Stimulated activated CD4-positive, alpha-beta T cell treated with anti-CD3 and anti-CD28 coated beads, TNF-alpha, amount 100 ng/mL, for 48 hours (primary cell): ENCODE measurements around the gene VKORC1.
"Not testable (repeated sequence)": the region's sequence is repeated elsewhere in the genome, so short reads cannot be mapped to it uniquely, and the experiment has no call there.

Source experiments
- DNase-seq, 3 donors: peaks; one replicate each; pipeline ENCODE4 v3.0.0-alpha.2; 2020; ENCODE audit warnings: low read depth in 3 of 3

Gene VKORC1

GRCh38 chr16:31107465-31107867 lies 12.9 kb upstream of the VKORC1 start:
- peak in 2 of 3 donors; percentile 34 to 51 for DNase-seq

GRCh38 chr16:31106509-31107464 lies 12.2 kb upstream of the VKORC1 start:
- no peak for DNase-seq

GRCh38 chr16:31105677-31106213 lies 11.1 kb upstream of the VKORC1 start:
- peak; percentile 71 to 79 (median 78) for DNase-seq

DNA sequence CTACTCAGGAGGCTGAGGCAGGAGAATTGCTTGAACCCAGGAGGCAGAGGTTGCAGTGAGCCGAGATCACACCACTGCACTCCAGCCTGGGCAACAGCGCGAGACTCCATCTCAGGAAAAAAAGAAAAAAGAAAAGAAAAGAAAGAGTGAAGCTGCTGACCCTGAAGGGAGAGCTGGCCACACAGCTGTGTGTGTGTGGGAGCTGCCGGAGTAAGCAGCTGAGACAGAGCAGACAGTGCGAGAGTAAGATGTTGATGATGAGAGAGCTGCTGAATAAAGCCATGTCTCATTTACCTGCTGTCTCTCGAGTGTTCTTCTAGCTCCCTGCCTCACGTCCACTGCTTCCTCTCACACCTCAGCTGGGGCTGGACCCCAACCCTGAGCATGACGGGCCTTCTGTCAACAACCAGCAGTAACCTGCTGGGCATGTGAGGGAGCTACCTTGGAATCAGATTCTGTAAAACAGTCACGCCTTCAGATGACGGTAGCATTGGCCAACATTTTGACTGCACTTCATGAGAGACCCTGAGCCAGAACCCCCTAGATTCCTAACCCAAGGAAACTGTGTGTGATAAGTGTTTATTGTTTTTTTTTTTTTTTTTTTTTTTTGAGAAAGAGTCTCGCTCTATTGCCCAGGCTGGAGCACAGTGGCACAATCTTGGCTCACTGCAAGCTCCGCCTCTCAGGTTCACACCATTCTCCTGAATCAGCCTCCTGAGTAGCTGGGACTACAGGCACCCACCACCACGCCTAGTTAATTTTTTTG lies 6.5 kb upstream of the VKORC1 start:
- DNase-seq, result not testable (repeated sequence)

DNA sequence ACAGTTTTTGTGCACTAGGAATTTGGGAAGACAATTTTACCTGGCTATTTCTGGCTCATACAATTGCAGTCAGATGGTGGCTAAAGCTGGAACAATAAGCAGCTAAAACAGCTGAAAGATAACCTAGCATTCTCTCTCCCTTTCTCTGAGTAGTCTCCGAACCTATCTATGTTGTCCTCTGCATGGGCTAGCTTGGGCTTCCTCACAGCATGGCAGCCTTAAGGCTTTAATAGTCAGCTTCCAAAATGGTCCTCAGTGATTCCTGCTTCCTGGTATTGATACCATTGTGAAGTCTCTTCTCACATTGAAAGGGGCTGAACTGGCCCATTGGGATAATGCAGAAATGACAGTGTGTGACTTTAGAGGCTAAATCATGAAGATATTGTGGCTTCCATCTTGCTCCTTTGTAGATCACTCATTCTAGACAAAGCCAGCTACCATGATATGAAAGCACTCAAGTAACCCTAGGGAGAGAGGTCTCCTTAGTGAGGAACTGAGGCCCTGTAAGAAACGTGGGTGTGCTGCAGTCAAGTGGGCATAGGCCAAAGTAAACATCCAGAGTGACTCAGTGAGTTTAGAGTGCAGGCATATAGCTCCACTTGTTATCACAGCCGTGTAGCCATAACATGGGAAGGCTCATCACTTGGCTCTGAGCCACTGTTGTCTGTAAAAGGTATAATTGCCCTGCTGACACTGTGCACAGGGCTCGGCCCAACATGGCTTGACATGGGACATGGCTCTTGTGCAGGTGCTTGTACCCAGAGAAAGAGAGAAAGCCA lies 5.5 kb upstream of the VKORC1 start:
- no peak for DNase-seq

DNA sequence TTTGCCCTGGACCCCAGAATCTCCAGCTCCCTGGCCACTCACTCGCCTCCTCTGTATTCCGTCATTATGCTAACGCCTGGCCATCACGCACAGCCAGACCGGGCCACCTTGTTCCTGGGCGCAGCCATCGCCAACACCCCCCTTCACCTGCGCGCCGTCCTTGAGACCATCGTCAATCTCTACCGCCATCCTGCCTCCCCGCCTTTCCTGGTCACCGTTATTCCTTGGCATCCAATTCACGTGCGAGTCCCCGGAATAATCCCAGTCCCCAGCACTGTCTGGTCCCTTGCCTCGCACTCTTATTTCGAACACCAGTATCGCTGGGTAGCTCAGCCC lies 541 bp downstream of the VKORC1 start:
- DNase-seq, result no peak

DNA sequence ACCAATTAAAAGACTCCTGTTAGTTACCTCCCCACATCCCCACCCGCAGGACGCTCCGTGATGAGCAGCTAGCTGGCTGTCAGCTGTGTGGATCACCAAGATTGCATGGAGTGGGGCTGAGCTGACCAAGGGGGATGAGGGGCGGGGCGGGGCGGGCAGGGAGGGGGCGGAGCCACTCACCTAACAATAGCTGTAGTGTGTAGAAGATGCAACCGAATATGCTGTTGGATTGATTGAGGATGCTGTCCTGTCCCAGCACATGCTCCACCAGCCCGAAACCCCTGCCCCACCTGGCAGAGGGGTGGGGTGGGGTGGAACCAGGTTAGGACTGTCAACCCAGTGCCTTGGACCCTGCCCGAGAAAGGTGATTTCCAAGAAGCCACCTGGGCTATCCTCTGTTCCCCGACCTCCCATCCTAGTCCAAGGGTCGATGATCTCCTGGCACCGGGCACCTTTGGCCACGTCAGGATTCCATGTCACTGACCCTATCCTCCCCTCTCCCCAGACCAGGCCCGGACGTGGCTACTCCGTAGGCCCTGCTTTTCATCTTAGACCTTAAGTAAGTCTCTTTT lies 1.4 kb downstream of the VKORC1 start:
- DNase-seq, result no peak

GRCh38 chr16:31092330-31092729 lies 2.3 kb downstream of the VKORC1 start:
- no peak for DNase-seq

- no peak for DNase-seq
Measured at GRCh38 chr16:31090540-31090939, 4.1 kb downstream of the VKORC1 start.

DNA sequence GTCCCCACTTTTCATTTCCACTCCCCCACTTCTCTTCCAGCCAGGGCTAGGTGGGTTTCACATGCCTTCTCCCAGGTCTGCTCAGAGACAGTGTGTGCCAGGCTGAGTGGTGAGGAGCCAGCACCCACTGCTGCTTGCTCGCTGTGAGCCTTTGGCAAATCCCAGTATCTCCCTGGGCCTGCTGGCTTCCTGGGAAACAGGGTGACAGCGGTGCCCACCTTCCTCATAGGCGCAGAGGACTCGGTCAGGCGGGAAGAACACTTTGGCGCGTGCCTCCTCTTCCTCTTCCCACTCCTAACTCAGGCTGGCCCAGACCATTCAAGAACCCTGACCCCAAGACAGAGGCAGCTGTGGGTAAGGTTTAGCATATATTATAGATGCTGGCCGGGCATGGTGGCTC lies 5.4 kb downstream of the VKORC1 start:
- no peak for DNase-seq

GRCh38 chr16:31088459-31089183 lies 6.0 kb downstream of the VKORC1 start, which contains the start of gene PRSS53:
Gene PRSS53 (minus strand): TSS chr16:31088943. CDS start chr16:31088809, 134 bp downstream.
- no peak for DNase-seq

DNA sequence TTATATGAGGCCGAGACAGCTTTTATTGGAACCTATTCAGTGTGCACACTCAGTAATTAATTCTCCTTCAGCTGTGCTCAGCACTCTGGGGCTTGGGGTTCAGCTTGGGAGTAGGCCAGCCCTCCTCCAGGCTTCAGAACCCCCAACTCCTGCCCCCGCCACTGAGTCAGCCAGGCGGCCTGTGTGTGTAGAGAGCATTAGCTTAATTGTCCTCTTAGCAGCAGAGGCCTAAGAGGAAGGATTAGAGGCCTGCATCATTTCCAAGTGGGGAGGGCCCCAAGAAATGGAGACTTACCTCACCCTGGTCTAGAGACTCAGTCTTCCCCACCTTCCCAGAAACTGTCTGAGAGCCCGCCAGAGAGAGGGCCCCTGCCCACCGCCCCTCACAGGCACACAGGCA lies 6.6 kb downstream of the VKORC1 start:
- DNase-seq, result no peak

DNA sequence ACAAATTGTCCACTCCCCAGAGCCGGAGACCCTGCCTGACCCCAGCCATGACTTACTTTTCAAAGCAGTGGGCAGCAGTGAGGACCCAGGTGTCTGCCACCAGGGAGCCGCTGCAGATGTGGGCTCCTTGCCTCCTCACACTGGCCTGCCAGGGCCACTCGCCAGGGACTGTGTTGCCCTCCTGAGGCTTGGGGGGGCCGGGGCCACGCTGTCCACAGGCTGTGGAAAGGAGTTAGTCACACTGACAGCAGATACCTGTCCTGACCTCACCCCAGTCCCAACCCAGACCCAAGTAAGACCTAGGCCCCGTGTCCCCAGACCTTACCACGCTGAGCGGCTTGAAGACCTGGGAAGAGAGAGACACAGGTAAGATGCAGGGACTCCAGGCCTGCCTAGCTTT lies 7.1 kb downstream of the VKORC1 start:
- DNase-seq, result no peak

DNA sequence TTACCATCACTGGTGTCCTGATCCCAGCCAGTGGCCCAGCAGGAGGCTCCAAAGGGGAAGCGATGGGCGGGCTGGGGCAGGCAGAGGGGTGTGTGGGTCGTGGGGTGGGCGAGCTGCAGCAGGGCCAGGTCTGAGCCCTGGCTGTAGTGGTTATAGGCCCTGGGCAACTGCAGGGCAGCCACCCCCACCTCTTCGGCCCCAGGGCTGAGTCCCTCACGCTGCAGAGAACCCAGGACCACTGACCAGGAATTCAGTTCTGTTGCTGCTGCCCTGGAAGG lies 8.0 kb downstream of the VKORC1 start:
- DNase-seq, result no peak

DNA sequence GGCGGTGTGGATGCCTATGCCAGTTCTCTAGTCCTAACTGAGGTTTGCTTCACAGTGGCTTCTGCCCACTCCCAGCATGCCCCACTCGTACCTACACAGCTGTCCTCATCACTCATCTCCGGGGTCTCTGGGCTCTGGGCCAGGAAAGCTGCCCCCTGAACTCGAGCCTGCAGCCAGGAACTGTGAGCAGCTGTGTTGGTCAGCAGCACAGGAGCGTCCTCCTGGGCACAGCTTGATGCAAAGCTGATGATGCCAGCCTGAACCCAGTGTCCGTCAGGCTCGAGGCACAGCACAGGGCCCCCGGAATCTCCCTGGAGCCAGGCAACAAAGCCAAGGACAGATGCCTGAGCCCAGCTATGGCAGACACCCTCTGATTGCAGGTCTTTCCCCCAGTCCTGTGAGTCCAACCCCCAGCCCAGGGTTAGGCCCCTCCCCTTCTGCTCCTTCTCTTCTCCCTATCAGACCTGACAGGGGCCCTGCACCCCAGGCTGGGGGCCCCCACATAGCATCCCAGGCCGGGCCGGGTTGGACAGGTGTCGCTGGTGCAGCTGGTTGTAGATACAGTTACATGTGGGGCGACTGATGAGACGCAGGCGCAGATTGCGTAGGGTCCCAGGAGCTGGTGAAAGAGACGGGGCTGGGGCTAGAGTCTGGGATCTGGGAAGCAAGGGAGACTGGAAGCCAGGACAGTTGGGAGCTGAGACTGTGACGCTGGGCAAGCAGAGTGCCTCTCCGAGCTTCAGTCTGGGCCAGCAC lies 8.5 kb downstream of the VKORC1 start:
- no peak for DNase-seq

GRCh38 chr16:31085411-31085810 lies 9.2 kb downstream of the VKORC1 start:
- no peak for DNase-seq

- DNase-seq, result no peak
Measured at GRCh38 chr16:31084584-31085302, 9.9 kb downstream of the VKORC1 start.

DNA sequence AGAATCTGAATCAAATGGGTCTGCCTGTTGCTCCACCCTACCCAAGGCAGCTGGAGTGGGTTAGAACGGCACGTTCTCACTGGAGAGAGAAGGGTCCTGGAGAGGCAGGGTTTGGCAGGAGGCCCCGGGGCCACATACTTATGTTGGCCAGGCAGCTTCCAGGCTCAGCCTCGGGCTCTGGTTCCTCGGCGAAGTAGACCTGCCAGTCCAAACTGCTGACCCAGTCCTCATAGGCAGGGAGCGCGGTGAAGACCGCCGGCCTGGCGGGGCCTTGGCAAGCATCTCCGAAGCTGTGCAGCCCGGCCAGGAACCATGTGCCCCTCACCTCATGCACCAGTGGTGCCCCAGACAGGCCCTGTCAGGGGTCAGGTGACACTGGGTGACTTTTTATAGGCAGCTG lies 10.6 kb downstream of the VKORC1 start:
- DNase-seq, result no peak

DNA sequence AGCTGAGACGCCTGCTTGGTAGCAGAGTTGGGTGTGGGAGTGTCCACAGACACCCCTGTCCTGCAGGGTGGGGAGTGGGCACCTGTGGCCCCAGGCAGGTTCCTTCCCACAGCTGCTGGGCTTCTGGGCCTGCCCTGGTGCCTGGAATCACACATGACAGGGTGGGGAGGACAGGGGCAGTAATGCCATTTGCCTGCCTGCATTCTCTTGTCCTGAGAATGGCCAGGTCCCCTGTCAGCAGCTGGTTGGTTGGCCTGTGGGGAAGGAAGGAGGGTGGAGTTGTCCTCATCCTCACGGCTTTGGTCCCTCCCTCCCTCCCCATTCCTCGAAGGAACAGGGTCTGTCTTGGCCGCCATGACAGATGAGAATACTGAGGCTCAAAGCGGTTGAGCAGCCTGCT lies 11.0 kb downstream of the VKORC1 start:
- DNase-seq, result no peak

- no peak for DNase-seq
Measured at GRCh38 chr16:31083081-31083480, 11.5 kb downstream of the VKORC1 start.
